ENCODE data around the gene HOXD9.

The HOXD9 gene

DNA sequence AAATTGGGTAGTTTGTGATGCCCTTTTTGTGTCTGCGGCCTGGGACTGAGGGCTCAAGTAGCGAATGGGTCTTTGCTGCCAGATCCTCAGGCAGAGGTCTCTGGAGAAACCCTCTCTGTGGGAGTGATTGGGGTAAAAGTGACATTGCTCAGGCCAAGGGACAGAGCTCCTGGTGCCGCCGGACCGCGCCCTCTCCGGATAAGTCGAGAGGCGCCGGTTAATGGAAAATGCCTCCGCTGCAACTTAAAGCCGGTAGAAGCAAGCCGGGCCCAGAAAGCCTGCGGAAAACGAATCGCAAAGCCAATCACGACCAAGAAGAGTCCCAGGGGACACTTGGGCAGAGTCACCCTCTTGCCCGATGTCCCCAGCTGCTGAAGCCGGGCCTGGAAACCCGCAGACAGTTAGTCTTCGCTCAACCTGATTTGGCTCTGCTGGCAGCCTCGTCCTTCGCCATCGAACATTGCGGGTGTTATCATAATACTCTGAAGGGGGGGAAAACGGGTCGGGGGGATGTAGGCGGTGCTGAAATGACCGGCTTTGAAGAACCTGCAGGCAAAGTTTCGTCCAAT is 23.3 kb upstream of the HOXD9 start:
- DNase-seq = no peak

DNA sequence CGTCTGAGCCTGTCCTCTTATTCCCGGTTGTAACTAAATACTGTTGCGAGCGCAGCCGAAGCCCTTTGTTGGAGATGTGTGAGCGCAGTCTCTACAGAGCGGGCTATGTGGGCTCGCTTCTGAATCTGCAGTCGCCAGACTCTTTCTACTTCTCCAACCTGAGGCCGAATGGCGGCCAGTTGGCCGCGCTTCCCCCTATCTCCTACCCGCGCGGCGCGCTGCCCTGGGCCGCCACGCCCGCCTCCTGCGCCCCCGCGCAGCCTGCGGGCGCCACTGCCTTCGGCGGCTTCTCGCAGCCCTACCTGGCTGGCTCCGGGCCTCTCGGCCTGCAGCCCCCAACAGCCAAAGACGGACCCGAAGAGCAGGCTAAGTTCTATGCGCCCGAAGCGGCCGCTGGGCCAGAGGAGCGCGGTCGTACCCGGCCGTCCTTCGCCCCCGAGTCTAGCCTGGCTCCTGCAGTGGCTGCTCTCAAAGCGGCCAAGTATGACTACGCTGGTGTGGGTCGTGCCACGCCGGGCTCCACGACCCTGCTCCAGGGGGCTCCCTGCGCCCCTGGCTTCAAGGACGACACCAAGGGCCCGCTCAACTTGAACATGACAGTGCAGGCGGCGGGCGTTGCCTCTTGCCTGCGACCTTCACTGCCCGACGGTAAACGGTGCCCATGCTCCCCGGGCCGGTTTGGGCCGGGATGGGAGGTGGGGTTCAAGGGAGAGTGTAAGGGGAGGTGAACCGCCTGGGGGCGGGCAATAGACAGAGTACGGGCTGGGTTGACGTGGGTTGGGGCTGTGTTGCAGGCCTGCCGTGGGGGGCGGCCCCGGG is 22.6 kb upstream of the HOXD9 start, which contains the start of gene HOXD12:
TSS of gene HOXD12 (plus strand) at position 68 of the 819 bp plus-strand sequence. CDS start at position 75, 7 bp downstream.
- no peak for DNase-seq

DNA sequence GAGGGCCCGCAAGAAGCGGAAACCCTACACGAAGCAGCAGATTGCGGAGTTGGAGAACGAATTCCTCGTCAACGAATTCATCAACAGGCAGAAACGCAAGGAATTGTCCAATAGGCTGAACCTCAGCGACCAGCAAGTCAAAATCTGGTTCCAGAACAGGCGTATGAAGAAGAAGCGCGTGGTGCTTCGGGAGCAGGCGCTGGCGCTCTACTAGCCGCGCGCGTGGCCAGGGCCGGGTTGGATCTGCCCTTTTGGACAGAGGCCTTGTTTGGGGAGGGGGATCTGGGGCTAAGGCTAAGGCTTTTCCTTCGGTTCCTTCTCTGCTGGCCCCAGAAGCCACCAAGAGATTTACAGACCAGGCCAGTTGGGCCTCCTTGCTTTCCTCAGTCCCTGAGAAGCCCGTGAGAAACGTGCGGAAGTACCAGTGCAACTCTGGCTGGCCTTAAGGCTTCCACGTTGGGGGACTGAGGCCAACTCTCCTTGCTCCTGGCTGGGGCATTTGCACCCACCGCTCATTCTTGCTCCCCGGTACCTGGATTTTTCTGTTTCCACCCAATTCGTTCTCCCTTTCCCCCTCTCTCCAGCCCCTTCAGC is 21.9 kb upstream of the HOXD9 start:
- no peak for DNase-seq

DNA sequence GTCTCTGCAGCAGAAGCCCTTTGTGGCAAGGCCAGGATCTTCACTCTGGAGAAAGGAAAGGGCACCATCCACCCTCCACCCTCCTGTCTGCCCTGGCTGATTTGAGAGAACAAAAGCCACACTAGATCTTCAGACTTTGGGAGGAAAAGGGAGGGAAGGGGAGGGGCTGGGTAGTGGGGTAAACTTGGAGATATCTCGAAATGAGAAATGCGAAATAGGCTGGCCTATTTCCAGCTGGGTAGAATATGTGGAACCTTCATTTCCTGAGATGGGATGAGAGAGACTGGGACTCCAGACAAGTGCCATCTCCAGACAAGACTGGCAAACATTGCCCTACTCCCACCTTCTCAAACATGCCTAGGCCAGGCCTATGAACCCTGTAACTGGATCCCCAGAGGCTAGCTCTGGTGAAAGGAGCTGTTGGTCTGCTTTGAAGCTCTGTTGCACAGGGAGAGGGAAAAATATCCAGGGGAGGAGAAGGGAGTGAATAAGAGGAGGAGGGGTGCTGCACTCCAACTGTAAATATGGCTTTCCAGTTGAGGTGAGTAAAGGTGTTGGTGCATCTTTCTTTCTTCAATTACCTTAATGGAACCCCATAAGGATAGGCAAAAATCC is 21.2 kb upstream of the HOXD9 start:
- no peak for DNase-seq

DNA sequence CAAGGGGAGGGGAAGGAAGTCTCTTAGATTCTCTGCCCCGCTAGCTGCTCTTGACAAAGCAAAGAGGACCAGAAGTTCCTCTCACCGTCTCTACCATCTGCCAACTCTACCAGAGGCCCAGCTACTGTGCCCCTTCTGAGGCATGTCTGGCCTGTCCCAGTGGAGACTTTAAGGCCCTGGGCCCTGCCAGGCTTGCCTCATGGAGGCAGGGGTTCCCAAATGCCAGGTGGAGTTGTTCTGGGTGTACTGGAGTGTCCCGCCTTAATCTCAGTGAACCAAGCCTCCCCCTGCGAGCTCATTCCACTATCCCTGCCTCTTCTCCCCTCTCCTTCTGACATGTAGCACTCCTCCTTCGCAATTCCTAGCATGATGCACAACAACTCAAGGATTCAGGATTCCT is 20.7 kb upstream of the HOXD9 start:
- DNase-seq = no peak

DNA sequence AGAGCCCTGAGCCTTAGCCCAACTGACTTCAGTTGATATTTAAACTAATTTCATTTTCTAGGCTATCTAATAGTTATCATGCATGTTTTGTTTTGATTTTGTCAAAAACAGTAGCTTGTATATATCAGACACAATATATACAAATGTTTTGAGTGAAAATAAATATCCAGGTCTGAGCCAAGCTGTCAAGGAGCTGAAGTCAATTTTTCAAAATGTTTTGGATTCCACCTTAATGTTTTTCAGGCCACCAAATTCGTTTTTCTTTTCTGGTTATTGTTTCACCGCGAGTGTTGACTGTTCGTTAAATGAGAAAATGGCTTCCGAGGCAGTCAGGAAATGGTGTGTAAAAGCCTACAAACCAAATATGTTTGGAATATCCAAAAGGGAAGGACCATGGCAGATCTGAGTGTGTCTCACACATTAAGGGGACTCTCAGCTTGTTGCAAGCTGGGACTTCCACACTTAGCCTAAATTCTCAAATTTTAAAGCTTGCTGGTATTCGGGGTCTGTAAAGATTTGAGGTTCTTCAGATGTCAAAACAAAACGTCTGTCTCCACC is 20.1 kb upstream of the HOXD9 start:
- DNase-seq = no peak

DNA sequence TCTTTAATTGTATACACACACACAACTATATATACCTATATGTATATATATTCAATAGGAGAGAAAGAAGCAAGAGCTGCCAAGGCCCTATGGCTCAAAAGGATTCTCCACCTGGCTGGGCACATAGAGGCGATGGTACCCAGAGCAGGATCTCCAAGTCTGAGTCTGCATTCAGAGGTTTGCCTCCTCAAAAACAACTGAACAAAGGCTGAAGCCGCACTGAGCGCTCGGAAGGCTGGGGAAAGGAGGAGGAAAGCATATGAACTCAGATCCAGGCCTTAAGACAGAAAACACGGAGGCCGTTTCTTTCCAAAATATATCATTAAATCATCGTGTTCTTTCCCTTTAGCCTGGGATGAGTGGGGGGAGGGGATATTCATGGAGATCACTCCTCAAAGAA is 19.3 kb upstream of the HOXD9 start:
- DNase-seq = no peak

DNA sequence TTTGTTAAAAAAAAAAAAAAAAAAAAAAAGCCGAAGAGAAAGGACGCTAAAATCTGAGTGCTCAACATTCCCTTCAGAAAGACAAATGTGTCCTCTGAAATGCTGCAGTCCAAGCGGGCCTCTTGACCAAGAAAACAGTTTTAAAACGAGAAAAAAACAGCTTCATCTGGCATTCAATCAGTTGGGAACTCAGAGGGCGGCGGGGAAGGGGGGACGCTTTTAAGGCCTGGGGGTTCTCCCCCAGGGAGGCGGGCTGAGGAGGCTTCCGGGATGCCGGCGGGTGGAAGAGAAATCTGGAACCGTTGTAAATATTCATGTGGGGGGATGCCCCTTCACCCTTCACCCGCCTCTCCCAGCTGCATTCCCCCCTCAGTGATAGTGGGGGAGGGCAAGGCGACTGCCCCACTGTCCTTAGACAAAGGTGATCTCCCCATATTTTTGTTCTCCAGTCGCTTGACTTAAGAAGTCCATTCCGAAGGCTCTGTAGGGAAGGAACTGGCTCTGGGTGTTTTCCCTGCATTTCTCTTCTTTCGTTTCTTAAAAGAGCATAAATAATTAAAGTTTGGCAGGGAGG is 18.7 kb upstream of the HOXD9 start:
- DNase-seq = no peak

DNA sequence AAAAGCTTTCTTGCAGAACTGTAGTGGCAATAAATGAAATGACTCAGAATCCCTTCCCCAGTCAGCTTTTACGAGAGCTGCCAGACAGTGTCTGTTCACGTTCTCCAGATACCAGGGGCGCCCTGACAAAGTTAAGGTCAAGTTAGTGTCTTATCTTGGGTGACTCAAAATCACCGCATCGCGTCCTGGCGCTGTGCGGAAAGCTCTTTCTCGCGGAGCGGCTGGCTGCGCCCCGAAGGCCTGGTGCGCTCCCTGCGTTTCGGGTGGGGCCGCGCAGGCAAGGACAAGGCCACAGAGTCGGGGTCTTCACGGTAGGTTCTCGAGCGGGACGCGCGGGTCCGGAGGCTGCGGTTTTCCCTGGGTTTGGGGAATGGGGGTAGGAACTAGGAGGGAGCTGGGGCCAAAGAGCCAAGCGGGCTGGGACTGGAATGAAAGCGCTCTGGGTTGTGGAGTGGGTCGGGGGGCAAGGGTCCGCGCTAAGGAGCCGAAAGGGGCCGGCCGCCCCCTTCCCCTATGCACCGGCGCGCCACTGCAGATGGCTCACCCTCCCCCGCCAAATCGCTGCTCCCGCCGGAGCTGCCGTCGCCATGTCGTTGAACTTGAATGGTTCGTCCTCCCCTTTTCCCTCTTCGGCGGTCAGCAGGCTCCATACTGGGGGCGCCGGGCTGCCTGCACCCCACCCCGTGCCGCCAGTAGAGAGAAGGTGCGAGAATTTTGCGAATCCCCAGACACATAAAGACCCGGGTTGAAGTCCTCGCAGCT is 18.0 kb upstream of the HOXD9 start:
- no peak for DNase-seq

DNA sequence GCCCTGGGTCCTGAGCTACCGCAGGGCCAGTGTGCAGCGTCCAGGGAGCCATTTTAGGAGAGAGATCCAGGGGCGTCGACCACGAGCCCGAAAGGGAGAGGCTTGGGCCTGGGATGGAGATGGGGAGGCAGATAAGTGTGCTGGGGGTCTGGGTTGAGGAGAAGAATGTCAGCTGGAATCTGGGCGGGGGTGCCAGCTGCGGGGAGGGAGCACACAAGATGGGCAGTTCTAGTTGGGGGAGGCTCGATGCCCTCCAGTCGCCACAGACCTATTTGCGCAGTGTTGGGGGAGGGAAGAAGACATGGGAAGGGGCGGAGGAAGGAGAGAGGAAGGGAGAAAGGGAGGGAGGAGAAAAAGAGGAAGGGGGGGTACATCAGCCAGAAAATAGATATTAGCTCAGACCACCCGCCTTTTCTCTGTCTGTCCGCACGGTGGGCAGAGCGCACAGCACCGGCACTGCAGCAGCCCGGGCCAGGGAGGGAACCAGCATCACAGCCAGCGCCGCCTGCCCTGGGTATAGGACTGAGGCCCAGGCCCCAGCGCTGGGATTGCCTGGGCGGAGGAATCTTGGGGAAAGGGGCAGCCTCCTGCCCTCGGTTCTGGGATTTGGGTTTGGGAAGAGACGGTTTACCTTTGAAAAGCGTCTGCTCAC is 17.3 kb upstream of the HOXD9 start:
- DNase-seq = no peak

DNA sequence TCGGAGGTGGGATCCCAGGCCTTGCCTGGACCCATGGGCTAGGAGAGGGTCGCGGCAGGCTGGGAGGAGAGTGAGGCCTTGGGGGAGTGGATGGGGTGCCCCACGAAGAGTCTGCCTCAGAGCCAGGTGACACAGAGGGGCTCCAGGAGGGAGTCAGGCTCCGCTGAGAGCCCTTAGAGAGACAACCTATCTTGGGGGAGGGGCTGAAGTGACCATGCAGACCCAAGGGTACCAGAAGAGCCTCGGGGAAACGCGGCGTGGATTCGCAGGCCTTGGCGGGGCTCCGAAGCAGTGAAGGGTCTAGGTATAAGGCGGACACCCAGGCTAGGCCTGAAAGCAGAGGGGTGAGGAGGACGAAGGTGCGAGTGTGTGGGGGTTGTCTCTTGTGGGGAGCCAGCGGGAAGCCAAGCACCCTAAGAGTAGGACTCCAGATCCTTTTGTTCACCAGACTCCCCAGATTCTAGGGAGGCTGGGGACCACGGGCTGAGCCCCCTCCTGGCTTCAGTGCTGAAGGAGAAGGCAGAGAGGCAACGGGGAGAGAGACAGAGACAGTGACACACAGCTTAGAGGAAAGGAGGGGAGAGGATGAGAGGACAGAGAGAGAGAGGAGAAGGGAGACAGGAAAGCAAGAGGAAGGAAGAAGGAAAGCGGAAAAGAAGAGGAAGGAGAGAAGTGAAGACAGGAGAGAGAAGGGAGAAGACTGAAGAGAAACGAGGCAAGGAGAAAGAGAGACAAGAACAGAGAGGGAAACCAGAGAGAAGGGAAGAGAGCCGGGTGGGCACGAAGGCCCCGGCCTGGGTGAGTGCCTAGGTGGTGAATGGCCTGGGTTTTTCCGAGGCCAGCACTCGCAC is 16.6 kb upstream of the HOXD9 start:
- no peak for DNase-seq

DNA sequence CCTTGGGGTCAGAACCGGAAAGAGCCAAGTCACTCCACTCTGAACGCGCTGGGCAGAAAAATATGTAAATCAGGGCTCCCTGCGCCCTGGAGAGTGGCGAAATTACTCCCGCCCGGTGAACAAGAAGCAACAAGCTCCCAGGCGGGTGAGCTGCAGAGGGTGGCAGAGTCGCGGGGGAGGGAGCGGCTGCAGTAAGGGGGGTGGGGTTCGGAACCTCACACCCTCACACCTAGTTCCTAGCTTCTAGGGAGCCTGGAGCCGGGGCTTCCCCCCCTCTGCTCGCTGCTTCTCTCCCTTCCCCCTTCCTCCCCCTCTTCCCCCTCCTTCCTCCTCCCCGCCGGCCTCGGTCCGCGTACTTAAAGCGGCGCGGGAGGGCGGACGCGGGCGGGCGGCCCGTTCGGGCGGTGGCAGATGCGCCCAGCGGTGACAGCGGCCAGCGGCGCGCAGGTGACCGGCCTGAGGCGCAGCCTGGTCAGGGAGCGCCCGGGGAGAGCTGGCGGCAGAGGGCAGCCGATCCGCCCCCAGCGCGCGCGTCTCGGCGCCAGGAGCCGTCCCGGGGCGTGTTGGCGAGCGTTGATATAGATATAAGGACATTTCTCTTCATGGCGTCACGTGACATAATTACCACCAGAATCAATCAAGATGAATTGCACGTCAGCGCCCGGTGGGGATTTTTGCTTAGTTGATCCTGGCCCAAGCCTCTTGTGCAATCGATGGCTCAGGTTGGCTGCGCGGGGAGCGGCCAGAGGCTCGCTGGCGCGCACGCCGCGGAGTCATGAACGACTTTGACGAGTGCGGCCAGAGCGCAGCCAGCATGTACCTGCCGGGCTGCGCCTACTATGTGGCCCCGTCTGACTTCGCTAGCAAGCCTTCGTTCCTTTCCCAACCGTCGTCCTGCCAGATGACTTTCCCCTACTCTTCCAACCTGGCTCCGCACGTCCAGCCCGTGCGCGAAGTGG is 15.7 kb upstream of the HOXD9 start, which contains the start of gene HOXD11:
TSS of gene HOXD11 (plus strand) at position 700 of the 959 bp plus-strand sequence. CDS start at position 776, 76 bp downstream.
- peak; percentile 38 for DNase-seq

DNA sequence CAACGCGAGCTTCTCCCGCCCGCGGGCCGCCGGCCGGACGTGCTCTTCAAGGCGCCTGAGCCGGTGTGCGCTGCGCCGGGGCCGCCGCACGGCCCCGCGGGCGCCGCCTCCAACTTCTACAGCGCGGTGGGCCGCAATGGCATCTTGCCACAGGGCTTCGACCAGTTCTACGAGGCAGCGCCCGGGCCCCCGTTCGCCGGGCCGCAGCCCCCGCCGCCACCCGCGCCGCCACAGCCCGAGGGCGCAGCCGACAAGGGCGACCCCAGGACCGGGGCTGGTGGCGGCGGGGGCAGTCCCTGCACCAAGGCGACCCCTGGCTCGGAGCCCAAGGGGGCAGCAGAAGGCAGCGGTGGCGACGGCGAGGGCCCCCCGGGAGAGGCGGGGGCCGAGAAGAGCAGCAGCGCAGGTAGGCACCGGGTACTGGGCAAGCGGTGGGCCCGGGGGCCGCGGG is 14.8 kb upstream of the HOXD9 start:
- DNase-seq = no peak

DNA sequence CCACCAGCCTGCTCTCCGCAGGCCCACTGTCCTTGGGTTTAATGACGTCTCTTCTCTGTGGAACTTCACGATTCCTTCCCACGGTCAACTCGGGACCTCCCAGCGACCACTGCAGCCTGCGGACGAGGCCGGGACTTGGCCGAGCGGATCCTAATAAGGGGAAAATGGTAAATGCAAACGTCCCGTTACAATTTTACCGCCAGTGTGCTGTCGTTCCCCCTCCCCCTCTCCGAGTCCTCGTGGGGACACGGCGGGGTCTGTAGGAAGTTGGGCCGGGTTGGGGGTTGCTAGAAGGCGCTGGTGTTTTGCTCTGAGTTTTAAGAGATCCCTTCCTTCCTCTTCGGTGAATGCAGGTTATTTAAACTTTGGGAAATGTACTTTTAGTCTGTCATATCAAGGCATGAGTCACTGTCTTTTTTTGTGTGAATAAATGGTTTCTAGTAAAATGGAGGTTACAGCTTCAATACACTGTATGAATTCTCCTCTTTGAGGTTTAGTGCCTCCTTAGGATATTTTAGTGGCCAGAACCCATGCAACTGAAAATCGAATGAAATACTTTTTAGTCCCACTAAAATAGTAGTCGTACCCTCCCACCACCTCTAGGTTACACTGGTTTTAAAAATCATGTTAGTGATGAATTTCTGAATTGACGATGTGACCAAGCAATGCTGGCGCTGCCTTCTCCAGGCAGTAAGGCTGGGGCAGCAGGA is 13.2 kb upstream of the HOXD9 start:
- DNase-seq = no peak

DNA sequence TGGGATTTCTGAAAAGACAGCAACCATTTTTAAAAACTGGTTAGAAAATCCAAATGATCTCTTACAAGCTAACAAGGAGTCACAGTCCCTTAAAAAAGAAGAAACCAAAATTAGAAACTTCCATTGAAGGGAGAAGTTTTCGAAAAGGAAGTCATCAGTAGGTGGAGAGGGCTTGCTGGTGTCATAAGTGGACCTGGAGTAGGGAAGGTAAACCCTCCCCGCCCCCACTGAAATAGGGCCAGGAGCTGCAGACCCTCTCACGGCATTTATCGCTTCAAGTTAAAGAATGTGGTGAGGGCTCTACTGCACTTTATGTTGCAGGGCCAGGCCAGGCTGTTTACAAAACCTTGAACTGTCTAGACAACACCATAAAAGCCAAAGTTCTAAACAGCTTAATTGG is 12.6 kb upstream of the HOXD9 start:
- DNase-seq = no peak

DNA sequence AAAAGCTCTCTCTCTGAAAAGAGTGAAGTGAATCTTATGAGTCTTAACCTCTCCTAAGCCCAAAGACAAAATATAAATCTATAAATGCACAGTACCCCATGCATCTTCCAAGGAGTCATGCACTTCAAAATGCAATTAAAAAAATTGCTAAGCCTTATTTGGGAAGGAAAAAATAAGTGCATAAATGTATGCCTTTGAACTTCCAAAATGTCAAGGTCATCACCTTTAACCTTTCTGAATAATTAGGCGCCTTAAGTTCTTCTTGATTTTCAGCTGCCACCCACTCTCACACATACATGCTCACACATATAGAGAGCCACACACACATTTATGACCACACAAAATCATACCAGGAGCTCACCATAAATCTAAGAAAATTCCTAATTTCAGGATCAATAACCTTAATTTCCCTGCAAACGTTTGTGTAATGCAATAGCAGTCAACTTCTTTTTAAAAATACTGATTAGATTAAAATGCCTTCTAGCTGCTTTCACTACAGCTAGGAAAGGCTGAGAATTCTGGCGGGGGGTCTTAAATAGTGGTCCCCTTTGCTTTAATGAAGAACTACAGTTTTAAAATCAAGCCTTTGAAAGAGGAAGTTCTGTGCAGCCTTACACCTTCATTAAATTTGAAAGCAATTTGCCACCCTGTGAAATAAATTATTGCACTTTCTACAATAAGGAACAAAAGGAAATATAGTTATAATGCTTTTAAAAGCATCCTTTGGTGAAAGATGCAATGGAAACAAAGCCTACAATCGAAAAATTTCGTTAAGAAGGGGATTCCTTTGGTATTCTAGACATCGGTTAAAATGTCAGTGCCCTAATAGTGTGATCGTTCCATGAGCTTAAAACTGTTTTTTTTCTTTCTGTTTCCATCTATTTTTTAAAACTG is 11.9 kb upstream of the HOXD9 start:
- DNase-seq = no peak

DNA sequence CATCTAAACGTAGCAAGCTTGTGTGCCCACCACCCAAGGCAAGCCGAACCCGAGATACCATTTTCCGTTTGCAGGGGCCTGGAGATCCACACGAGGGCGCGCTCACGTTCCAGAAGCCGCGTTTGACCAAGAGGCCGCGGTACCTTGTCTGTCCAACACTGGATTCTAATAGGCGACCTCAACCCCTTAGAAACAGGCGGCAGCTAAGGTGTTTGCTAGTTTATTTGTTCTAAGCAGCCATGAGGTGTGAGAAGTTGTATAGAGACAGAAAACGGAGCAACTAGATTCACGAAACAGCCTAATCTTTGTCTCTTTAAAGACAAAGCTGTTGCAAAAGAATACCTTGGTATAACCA is 11.2 kb upstream of the HOXD9 start:
- no peak for DNase-seq
